Kidney capillary endothelial cell (primary cell): ENCODE measurements around the gene CEP170B.
A peak's percentile ranks its signal among the peaks of the same experiment; 100 is the strongest.
"Not testable (repeated sequence)": the region's sequence is repeated elsewhere in the genome, so short reads cannot be mapped to it uniquely, and the experiment has no call there.

Experiments used
- DNase-seq: peaks from one replicate; pipeline ENCODE4 v3.0.0-alpha.2; 2018; ENCODE audit warnings: low spot score

CEP170B gene

DNA sequence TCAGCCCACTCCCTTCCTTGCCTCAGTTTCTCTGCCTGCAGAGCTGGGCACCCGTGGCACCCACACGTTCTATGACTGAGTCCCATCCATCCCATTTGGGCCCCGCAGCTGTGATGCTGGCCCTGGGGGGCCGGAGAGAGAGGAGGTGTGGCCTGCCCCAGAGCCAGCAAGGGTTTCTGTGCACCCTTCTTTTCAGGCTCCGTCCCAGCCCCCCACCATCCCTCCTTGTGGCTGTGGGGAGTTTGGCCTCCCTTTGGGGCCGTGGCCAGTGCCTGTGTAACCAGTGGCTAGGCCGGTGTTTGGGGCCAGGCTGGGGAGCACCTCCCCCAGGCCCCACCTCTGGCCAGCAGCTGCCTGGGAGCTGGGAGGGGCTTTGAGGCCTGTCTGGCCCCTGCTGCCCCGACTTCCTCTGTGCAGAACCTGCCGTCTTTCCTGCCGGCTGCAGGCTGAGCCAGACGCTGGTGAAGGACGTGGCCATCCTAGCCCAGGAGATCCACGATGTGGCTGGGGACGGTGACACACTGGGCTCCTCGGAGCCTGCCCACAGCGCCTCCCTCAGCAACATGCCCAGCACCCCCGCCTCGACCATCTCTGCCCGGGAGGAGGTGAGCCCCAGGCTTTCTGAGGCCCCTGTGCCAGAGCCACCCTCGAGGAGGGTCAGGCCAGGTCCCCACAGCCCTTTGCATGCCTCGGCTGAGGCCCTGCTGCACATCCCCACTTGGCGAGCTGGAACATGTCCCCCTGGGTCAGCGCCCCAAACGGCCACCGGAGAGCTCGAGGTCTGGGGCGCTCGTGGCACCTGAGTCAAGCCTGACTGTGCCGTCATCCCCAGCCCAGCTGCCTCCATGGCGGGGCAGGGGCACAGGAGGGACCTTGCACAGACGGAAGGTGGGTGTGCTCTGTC, 27.7 kb downstream of the CEP170B start:
- DNase-seq: no peak

DNA sequence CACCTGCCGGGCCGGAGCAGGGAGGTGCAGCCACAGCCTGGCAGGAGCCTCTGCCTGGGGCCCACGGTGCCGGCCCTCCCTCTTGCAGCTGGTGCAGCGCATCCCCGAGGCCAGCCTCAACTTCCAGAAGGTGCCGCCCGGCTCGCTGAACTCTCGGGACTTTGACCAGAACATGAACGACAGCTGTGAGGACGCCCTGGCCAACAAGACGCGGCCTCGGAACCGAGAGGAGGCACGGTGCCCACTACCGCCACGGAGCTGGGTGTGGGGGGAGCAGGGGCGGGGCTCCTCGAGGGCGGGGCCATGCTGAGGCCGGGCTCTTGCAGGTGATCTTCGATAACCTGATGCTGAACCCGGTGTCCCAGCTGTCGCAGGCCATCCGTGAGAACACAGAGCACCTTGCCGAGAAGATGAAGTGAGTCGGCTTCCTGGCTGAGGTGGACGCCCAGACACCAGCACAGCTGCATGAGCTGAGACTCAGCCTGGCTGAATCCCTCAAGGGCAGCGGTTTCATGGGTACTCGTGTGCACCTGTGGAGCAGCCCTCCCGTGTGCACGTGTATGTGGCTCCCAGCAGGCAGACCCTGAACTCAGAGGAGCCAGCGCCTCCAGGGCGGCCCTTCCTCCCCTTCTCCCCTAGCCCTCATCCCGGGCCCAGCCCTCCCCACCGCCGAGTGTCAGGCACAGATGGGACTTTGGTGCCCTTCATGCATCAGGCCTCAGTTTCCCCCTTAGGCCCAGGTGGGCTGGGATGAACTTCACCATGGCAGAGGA, 28.6 kb downstream of the CEP170B start:
- no peak for DNase-seq

DNA sequence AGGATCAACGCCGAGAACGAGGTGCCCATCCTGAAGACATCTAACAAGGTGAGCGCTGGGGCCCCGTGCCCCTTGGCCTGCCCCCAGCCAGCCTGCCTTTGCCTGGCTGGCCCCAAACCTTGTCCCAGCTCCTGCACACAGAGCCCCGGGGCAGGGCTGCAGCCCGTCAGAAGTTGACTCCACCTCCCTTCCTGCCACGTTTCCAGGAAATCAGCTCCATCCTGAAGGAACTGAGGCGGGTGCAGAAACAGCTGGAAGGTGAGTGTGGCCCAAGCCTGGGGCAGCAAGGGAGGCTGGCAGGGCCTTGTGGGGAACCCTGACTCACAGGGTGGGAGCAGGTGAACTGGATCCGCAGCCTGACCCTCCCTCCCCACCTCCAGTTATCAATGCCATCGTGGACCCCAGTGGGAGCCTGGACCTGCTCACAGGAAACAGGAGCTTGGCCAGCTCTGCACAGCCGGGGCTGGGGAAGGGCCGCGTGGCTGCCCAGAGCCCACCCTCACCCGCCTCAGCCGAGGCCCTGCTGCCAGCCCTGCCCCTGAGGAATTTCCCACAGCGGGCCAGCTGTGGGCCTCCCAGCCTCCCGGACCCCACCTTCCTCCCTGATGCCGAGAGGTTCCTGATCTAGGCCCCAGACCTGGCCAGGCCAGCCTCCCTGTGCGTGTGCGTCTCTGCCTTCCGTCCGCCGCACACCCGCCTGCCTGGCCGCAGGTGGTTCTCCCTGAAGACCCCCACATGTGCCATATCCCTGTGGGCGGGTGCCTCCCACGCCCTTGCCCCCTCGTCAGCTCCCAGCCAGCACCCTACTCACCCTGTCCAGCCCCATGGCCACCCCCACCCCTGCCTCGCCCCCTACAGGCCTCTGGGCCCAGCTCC, 29.5 kb downstream of the CEP170B start:
- peak; percentile 21 for DNase-seq

DNA sequence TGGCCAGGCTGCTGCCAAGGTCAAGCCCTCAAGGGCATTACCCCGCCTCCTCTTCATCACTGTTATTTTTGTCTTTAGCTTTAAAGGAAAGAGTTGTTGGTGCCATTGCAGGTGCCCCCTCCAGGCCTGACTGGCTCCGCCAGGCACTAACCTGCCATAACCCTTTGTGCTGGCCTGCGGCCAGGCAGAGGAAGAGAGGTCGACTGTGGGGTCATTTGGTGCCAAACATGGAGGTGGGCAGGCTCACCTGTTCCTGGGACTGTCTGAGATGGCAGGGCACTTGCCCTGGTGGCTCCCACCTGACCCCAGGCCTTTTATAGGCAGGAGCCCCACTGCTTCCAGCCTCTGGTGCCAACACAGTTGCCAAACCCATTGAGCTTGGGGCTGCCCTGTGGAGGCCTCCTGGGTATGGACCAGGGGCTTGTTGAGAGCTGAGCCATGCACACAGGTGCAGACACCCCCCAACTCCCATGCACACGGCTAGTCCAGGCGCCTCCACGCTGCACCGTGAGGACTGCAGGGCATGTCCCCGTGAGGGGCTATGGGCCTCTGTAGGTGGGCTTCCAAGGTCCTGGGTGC, 30.2 kb downstream of the CEP170B start:
- no peak for DNase-seq

DNA sequence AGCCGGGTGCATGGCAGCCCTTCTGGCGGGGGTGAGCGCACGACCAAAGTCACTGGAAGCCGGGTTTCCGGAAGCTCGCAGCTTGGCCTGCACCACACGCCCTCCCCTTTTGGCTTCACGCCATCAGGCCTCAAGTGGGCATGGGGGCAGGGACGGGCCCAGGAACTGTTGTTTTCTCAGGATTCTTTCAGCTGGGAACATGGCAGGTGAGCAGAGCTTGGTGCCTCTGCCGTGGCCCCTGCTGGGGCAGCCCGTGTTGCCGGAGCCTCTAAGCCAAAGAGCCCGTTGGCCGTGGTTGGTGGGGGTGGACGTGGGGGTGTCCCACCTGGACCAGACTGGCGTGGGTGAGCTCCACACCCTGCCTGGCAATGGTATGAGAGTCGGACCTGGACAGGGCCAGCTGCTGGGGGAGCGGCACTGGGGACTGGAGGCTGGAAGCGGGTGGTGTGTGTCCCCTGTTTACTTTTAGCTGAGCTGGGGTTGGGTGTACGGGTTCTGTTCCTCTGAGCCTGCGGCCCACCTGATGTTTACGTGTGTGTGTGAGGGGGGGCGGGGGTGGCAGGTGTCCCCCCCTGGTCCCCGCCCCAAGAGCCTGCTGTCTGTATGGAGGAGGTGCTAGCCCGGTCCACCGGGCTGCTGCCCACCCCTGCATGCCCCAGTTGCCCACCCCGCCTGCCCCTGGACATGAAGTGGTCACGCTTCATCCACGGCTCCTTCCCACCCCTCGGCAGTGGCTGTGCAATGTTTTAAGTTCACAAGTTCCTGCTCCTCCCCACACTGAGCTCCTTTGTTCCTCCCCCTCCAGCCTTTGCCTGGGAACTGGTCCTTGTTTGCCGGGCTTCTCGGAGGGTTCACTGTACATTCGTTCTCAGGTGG, 31.0 kb downstream of the CEP170B start:
- DNase-seq: no peak

DNA sequence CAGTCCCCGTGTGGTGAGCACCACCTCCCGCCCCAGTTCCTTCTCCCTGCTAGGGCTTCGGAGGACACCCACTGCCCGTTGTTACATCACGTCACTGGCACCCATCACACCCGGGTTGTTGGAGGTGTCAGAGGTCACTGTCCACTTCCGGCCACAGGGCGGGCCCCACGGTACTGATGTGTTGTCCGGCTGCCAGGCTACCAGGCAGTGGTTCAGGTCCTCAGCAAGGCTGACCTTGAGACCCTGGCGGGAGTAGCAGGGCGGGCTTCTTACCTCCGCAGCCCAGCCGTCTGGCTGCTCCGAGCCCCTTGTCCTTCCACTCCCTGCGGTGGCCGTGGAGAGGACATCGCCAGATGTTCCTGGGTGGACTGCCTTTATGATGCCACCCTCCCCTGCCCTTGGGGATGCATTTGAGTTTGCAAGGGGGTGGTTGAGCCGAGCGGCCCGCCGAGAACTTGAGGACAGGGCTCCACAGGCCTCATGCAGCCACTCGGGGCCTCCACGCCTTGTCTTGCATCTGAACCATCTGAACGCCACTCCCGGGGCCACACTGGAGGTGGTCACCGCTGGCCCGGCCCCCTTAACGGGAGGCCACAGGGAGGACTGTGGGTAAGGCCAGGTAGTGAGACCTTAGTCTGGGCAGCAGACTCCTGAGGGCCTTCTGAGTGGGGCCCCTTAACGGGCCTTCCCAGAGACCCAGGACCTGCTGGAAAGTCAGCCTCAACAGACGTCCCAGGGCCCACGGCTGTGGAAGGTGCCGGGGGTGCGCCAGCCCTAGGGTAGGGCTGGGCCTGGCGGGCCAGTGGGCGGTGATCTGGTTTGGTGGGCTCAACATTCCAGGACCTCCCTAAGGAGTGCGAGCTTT, 32.5 kb downstream of the CEP170B start:
- DNase-seq: no peak

DNA sequence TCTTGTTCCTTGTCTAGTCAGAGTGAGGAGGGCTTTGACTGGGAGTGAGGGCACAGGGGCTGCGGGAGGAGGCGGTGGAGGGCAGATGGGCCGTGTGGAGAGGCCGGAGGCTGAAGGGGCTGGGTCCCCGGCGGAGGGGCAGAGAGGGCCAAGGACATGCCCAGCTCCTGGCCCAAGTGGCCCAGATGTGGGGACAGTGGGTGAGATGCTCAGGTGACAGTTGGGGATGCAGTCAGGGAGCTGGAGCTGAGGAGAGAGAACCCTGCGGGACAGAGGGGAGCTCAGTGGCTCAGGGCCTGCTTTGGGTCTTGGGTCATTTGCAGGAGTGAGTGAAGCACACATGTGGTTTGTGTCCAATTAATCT, 33.1 kb downstream of the CEP170B start:
- DNase-seq: no peak

DNA sequence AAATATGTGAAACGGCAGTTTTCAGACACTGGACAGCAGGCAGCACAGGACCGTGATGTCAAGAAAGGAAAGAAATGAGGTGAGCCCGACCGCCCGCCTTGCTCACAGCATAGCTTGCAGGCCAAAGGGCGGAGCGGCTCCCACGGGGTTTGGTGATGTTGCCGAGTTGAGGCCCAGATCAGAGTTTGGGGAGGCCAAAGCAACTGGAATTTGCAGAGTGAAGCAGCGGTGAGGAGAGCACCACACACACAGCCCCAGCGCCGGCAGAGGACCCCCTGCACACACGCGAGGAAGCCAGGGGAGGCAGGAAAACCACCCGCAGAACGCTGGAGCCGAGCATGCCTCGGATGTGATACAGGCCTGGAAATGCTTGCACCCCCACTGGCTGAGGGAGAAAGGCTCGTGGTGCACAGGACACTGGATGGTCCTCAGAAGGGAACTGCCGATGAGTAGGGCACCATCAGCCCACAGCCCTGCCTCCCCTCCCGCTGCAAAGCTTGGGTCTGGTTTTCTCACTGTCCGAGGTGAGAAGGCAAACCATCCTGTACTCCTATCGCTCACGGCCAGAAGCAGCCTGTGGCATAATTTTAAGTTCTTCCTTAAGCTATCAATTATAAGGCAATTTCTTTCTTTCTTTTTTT, 33.9 kb downstream of the CEP170B start:
- DNase-seq: no peak

DNA sequence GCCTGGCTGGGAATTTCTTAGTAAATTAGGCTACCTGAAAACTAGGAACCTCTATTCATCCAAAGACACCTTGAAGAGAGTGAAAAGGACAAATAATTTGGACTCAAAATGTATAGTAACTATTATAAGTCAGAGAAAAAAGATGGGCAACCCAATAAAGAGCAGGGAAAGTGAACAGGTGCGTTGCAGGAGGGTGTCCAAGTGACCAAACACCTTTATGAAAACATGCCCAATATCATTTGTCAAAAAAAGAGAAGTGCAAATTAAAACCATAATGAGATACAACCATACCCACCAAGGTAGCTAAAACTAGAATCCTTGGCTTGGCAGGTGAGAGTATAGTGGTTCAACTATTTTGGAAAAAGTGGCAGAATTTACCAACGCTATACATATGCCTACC, 34.7 kb downstream of the CEP170B start:
- DNase-seq: no peak

DNA sequence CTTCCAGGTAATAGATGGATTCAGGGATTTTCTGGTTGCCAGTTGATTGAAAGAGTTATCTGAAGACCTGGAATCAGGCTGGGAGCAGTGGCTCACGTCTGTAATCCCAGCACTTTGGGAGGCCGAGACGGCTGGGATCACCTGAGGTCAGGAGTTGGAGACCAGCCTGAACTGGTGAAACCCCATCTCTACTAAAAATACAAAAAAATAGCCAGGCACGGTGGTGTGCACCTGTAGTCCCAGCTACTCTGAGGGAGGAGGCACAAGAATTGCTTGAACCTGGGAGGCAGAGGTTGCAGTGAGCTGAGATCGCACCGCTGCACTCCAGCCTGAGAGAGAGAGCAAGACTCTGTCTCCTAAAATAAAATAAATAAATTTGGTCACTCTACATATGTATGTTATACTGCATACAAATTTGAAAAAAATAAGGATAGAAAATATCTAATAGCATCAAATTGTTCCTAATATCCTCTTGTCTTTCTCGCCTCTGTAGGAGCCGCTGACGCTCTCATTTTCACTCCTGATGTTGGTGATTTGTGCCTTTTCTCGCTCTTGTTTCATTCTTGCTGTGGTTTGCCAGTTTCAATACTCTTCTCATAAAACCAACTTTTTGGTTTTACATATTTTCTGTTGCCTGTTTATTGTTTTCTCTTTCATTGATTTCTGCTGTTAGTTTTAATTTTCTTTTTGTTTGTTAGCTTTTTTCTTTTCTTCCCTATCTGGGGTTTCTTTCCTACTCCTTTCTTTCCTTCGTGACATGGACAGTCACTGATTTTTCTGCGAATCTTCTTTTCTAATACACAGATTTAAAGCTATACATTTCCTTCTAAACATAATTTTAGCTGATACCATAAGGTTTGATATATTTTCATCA, 35.8 kb downstream of the CEP170B start:
- no peak for DNase-seq

DNA sequence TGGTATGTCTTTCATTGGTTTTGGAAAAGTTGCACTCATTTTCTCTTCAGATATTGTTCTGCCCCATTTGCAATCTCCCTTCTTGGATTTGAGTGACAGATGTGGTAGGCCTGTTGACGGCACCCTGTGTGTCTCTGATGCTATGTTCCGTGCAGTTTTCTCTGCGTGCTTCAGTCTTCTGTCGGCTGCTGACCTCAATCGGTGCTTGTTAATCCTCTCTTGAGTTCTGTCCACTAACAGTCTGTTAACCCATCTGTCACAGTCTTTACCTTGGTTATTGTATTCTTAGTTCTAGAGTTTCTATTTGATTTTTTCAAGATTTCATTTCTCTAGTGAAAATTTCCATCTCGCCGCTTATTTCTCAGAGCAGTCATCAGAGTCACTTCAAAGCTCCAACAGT, 38.9 kb downstream of the CEP170B start:
- no peak for DNase-seq

DNA sequence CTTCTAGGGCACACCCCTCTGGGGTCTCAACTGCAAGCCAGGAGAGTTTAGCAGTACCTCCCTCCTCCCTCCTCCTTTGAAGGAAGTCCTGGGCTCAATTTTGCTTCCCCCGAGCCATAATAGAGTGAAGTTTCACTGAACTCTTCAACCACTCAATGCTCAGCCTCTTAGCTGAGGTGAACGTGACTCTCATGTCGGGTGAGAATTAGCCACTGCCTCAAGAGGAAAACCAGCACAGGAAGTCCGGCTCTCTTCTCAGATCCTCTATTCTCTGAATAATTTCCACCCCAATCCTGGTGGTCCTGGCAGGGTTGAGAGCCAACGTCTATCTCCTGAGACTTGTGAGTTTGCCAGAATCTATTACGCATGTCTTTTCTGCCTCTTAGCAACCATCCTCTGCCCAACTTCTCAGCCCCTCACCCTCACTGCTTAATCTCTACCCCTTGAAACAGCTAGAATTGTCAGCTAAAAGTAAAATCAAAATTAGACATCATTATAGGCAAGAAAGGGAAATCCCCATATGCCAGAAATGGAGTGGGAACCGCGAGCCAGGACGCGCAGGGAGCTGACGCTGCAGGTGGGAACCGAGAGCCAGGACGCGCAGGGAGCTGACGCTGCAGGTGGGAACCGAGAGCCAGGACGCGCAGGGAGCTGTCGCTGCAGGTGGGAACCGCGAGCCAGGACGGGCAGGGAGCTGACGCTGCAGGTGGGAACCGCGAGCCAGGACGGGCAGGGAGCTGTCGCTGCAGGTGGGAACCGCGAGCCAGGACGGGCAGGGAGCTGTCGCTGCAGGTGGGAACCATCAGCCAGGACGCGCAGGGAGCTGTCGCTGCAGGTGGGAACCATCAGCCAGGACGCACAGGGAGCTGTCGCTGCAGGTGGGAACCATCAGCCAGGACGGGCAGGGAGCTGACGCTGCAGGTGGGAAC, 39.8 kb downstream of the CEP170B start:
- not testable (repeated sequence) for DNase-seq

DNA sequence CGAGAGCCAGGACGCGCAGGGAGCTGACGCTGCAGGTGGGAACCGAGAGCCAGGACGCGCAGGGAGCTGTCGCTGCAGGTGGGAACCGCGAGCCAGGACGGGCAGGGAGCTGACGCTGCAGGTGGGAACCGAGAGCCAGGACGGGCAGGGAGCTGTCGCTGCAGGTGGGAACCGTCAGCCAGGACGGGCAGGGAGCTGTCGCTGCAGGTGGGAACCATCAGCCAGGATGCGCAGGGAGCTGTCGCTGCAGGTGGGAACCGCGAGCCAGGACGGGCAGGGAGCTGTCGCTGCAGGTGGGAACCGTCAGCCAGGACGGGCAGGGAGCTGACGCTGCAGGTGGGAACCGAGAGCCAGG, 40.5 kb downstream of the CEP170B start:
- DNase-seq: not testable (repeated sequence)

DNA sequence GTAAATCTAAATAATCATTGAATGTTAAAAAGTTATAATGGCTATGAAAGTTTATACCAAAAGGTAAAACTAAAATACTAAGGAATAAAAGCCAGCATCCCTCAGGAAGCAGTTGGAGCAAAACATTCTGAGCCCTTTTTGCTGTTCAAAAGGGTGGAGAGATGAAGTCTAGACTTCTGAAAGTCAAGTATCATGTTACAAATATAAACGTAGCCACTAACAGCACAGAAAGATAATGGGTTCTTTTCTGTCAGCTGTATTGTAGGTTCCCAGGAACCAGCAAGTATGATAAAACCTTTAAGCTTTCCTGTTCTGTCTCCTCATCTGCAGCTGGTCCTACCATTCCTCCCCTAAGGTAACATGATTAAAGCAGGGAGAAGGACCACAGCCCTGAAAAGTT, 43.2 kb downstream of the CEP170B start:
- DNase-seq: no peak

DNA sequence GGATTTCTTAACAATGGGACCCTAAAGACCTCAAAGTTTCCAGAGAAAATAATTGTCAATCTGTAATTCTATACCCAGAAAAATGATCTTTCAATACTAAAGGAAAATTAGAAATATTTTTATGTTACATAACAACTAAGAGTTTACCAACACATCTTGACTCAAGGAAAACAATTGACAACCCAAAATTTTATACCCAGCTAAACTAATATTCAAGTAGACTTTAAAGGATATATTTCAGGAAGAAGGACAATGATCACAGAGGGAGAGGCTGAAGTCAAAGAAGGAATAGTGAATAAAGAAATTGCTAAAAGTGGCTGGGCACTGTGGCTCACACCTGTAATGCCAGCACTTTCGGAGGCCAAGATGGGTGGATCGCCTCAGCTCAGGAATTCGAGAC, 47.0 kb downstream of the CEP170B start:
- no peak for DNase-seq

DNA sequence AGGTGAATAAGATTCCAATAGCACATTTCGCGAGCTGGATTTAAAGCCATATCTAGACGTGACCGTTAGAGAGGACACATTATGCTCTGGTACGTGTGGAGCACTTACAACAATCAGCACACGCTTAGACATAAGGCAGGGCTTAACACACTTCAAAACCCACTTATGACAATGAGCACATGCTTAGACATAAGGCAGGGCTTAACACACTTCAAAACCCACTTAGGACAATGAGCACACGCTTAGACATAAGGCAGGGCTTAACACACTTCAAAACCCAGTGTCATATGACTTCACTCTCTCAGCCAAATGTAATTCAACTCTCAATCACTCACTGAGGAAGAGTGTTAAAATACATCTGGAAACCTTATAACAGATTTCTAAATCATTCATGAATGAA, 48.4 kb downstream of the CEP170B start:
- DNase-seq: no peak

DNA sequence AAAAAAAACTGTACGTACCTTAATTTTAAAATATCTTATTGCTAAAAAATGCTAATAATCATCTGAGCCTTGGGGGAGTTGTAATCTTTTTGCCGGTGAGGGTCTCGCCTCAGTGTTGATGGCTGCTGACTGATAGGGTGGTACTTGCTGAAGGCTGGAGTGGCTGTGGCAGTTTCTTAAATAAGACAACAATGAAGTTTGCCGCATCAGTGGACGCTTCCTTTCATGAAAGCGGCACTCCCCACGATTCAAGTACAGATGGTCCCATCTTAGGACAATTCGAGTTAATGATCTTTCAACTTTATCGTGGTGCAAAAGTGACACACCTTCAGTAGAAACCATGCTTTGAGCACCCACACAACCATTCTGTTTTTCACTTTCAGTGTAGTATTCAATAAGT, 52.0 kb downstream of the CEP170B start:
- DNase-seq: no peak

DNA sequence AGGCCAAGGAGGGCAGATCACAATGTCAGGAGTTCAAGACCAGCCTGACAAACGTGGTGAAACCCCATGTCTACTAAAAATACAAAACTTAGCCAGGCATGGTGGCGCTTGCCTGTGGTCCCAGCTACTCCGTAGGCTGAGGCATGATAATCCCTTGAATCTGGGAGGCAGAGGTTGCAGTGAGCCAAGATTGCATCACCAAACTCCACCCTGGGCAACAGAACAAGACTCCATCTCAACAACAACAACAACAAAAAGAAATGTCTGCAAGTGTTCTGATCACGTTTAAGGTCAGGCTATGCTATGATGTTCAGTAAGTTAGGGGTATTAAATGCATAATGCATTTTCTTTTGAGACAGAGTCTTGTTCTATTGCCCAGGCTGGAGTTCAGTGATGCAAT, 52.9 kb downstream of the CEP170B start:
- DNase-seq: no peak
